ENCODE results near the gene BRD3. TPM values are rescaled to one million over a fixed set of nuclear protein-coding genes. Genes with fewer than 3 reads are reported as not detected.
"Not testable (repeated sequence)": the region's sequence is repeated elsewhere in the genome, so short reads cannot be mapped to it uniquely, and the experiment has no call there.

The BRD3 gene
- total RNA-seq, 1 donor from 2014 or later, result 20.9 TPM

- no peak overlapping the region for H3K9ac ChIP-seq (ENCODE audit: low read depth in 1 of 3, low read length in 3 of 3)
- H3K27ac ChIP-seq (ENCODE audit: low read depth, low read length), result no peak overlapping the region
- H3K4me1 ChIP-seq (ENCODE audit: control insufficient read depth in 3 of 3, insufficient read depth in 3 of 3, low read length in 3 of 3), result no peaks in the 10 kb centered on the region
- no peak overlapping the region for H3K4me3 ChIP-seq (ENCODE audit: low read length in 3 of 3)
- no peaks in the 10 kb centered on the region for H3K36me3 ChIP-seq (ENCODE audit: control insufficient read depth in 3 of 3, insufficient read depth in 3 of 3, low read length in 3 of 3)
- peaks cover 4 to 9% (median 8%) of the 10 kb centered on the region in 3 donors for H3K27me3 ChIP-seq (ENCODE audit: control insufficient read depth in 3 of 3, insufficient read depth in 3 of 3, low read length in 3 of 3)
- peaks cover 0 to 5% (median 0%) of the 10 kb centered on the region in 3 donors for H3K9me3 ChIP-seq (ENCODE audit: control insufficient read depth in 3 of 3, low read length in 3 of 3)
Measured at GRCh38 chr9:134088063-134088725, 20.4 kb upstream of the BRD3 start.

DNA sequence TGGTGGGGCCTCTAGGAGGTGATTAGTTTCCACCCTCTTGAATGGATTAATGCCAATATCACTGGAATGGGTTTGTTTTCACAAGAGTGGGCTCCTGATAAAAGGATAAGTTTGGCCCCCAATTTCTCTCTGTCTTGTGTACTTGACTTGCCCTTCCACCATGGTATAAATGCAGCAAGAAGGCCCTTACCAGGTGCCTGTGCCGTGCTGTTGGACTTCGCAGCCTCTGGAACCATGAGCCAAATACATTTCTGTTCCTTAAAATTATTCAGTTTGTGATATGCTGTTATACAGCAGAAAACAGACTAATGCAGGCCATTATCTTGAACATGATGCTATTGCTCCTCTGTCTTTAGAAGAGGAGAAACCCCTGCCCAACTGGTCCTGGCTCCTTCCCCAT, 17.8 kb upstream of the BRD3 start:
- Histone ChIP-seq H3K36me3 (ENCODE audit: control insufficient read depth in 3 of 3, insufficient read depth in 3 of 3, low read length in 3 of 3) (no peaks in the 10 kb centered on the region), H3K27me3 (ENCODE audit: control insufficient read depth in 3 of 3, insufficient read depth in 3 of 3, low read length in 3 of 3) (peaks cover 7 to 9% (median 8%) of the 10 kb centered on the region in 3 donors), H3K27ac (ENCODE audit: low read depth, low read length) (no peak overlapping the region), H3K9me3 (ENCODE audit: control insufficient read depth in 3 of 3, low read length in 3 of 3) (peaks cover 0 to 2% (median 0%) of the 10 kb centered on the region in 3 donors), H3K9ac (ENCODE audit: low read depth in 1 of 3, low read length in 3 of 3) (no peak overlapping the region), H3K4me1 (ENCODE audit: control insufficient read depth in 3 of 3, insufficient read depth in 3 of 3, low read length in 3 of 3) (no peaks in the 10 kb centered on the region), H3K4me3 (ENCODE audit: low read length in 3 of 3) (no peak overlapping the region)

- peaks cover 0 to 2% (median 2%) of the 10 kb centered on the region in 3 donors for H3K9me3 ChIP-seq (ENCODE audit: control insufficient read depth in 3 of 3, low read length in 3 of 3)
- H3K27me3 ChIP-seq (ENCODE audit: control insufficient read depth in 3 of 3, insufficient read depth in 3 of 3, low read length in 3 of 3), result peaks cover 7 to 9% (median 8%) of the 10 kb centered on the region in 3 donors
- no peaks in the 10 kb centered on the region for H3K36me3 ChIP-seq (ENCODE audit: control insufficient read depth in 3 of 3, insufficient read depth in 3 of 3, low read length in 3 of 3)
- no peak overlapping the region for H3K9ac ChIP-seq (ENCODE audit: low read depth in 1 of 3, low read length in 3 of 3)
- no peaks in the 10 kb centered on the region for H3K4me1 ChIP-seq (ENCODE audit: control insufficient read depth in 3 of 3, insufficient read depth in 3 of 3, low read length in 3 of 3)
- no peak overlapping the region for H3K4me3 ChIP-seq (ENCODE audit: low read length in 3 of 3)
- H3K27ac ChIP-seq (ENCODE audit: low read depth, low read length), result no peak overlapping the region
Measured at GRCh38 chr9:134083451-134083850, 15.6 kb upstream of the BRD3 start.

- Histone ChIP-seq H3K36me3 (ENCODE audit: control insufficient read depth in 3 of 3, insufficient read depth in 3 of 3, low read length in 3 of 3) (no peaks in the 10 kb centered on the region), H3K4me1 (ENCODE audit: control insufficient read depth in 3 of 3, insufficient read depth in 3 of 3, low read length in 3 of 3) (no peaks in the 10 kb centered on the region), H3K27ac (ENCODE audit: low read depth, low read length) (no peak overlapping the region), H3K4me3 (ENCODE audit: low read length in 3 of 3) (no peak overlapping the region), H3K9me3 (ENCODE audit: control insufficient read depth in 3 of 3, low read length in 3 of 3) (peaks cover 0 to 5% (median 3%) of the 10 kb centered on the region in 3 donors), H3K27me3 (ENCODE audit: control insufficient read depth in 3 of 3, insufficient read depth in 3 of 3, low read length in 3 of 3) (peaks cover 0 to 4% (median 3%) of the 10 kb centered on the region in 3 donors), H3K9ac (ENCODE audit: low read depth in 1 of 3, low read length in 3 of 3) (no peak overlapping the region)
Measured at GRCh38 chr9:134076644-134077043, 8.8 kb upstream of the BRD3 start.

GRCh38 chr9:134075689-134076088, 7.9 kb upstream of the BRD3 start:
- H3K4me3 ChIP-seq (ENCODE audit: low read length in 3 of 3); H3K27me3 ChIP-seq (ENCODE audit: control insufficient read depth in 3 of 3, insufficient read depth in 3 of 3, low read length in 3 of 3); H3K9ac ChIP-seq (ENCODE audit: low read depth in 1 of 3, low read length in 3 of 3); H3K36me3 ChIP-seq (ENCODE audit: control insufficient read depth in 3 of 3, insufficient read depth in 3 of 3, low read length in 3 of 3); H3K4me1 ChIP-seq (ENCODE audit: control insufficient read depth in 3 of 3, insufficient read depth in 3 of 3, low read length in 3 of 3); H3K27ac ChIP-seq (ENCODE audit: low read depth, low read length); H3K9me3 ChIP-seq (ENCODE audit: control insufficient read depth in 3 of 3, low read length in 3 of 3): not testable (repeated sequence)

DNA sequence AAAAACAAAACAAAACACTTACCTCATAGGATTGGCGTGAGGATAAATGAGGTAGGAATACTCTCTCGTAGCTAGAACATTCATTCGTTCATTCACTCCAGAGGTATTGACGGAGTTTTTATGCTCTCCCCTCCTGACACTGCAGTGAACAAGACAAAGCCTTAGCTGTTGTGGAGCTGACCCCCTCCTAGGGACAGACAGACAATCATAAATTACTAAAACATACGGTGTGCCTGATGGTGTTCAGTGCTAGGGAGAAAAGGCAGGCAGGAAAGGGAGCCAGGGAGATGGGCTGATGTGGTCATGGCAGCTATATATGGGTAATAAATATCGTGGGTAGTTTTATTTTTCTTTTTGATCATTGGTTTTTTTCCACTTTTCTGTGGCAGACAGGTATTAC, 5.7 kb upstream of the BRD3 start:
- H3K4me1 ChIP-seq (ENCODE audit: control insufficient read depth in 3 of 3, insufficient read depth in 3 of 3, low read length in 3 of 3), result peaks cover 0 to 4% (median 0%) of the 10 kb centered on the region in 3 donors
- no peak overlapping the region for H3K9ac ChIP-seq (ENCODE audit: low read depth in 1 of 3, low read length in 3 of 3)
- peaks cover 0 to 3% (median 3%) of the 10 kb centered on the region in 3 donors for H3K9me3 ChIP-seq (ENCODE audit: control insufficient read depth in 3 of 3, low read length in 3 of 3)
- H3K4me3 ChIP-seq (ENCODE audit: low read length in 3 of 3), result no peak overlapping the region
- no peak overlapping the region for H3K27ac ChIP-seq (ENCODE audit: low read depth, low read length)
- peaks cover 0 to 4% (median 0%) of the 10 kb centered on the region in 3 donors for H3K27me3 ChIP-seq (ENCODE audit: control insufficient read depth in 3 of 3, insufficient read depth in 3 of 3, low read length in 3 of 3)
- no peaks in the 10 kb centered on the region for H3K36me3 ChIP-seq (ENCODE audit: control insufficient read depth in 3 of 3, insufficient read depth in 3 of 3, low read length in 3 of 3)

GRCh38 chr9:134072683-134073082, 4.9 kb upstream of the BRD3 start:
- H3K36me3 ChIP-seq (ENCODE audit: control insufficient read depth in 3 of 3, insufficient read depth in 3 of 3, low read length in 3 of 3); H3K27me3 ChIP-seq (ENCODE audit: control insufficient read depth in 3 of 3, insufficient read depth in 3 of 3, low read length in 3 of 3); H3K27ac ChIP-seq (ENCODE audit: low read depth, low read length); H3K9ac ChIP-seq (ENCODE audit: low read depth in 1 of 3, low read length in 3 of 3); H3K9me3 ChIP-seq (ENCODE audit: control insufficient read depth in 3 of 3, low read length in 3 of 3); H3K4me1 ChIP-seq (ENCODE audit: control insufficient read depth in 3 of 3, insufficient read depth in 3 of 3, low read length in 3 of 3); H3K4me3 ChIP-seq (ENCODE audit: low read length in 3 of 3): not testable (repeated sequence)

GRCh38 chr9:134071149-134071548, 3.3 kb upstream of the BRD3 start:
- H3K27me3 ChIP-seq (ENCODE audit: control insufficient read depth in 3 of 3, insufficient read depth in 3 of 3, low read length in 3 of 3), result peaks cover 0 to 4% (median 0%) of the 10 kb centered on the region in 3 donors
- no peak overlapping the region for H3K27ac ChIP-seq (ENCODE audit: low read depth, low read length)
- H3K9ac ChIP-seq (ENCODE audit: low read depth in 1 of 3, low read length in 3 of 3), result no peak overlapping the region
- H3K9me3 ChIP-seq (ENCODE audit: control insufficient read depth in 3 of 3, low read length in 3 of 3), result peaks cover 0 to 3% (median 0%) of the 10 kb centered on the region in 3 donors
- no peak overlapping the region for H3K4me3 ChIP-seq (ENCODE audit: low read length in 3 of 3)
- no peaks in the 10 kb centered on the region for H3K36me3 ChIP-seq (ENCODE audit: control insufficient read depth in 3 of 3, insufficient read depth in 3 of 3, low read length in 3 of 3)
- peaks cover 5 to 11% (median 9%) of the 10 kb centered on the region in 3 donors for H3K4me1 ChIP-seq (ENCODE audit: control insufficient read depth in 3 of 3, insufficient read depth in 3 of 3, low read length in 3 of 3)

- Histone ChIP-seq H3K9ac (ENCODE audit: low read depth in 1 of 3, low read length in 3 of 3) (peak overlapping the region in 1 of 3 donors; percentile 16), H3K36me3 (ENCODE audit: control insufficient read depth in 3 of 3, insufficient read depth in 3 of 3, low read length in 3 of 3) (no peaks in the 10 kb centered on the region), H3K4me1 (ENCODE audit: control insufficient read depth in 3 of 3, insufficient read depth in 3 of 3, low read length in 3 of 3) (peaks cover 15 to 24% (median 22%) of the 10 kb centered on the region in 3 donors), H3K27ac (ENCODE audit: low read depth, low read length) (no peak overlapping the region), H3K4me3 (ENCODE audit: low read length in 3 of 3) (peak overlapping the region in 2 of 3 donors; percentile 23 to 78), H3K27me3 (ENCODE audit: control insufficient read depth in 3 of 3, insufficient read depth in 3 of 3, low read length in 3 of 3) (peaks cover 0 to 4% (median 0%) of the 10 kb centered on the region in 3 donors), H3K9me3 (ENCODE audit: control insufficient read depth in 3 of 3, low read length in 3 of 3) (peaks cover 0 to 3% (median 0%) of the 10 kb centered on the region in 3 donors)
Measured at GRCh38 chr9:134069480-134070399, 1.9 kb upstream of the BRD3 start.
